Transverse colon (tissue), 4 donors: ENCODE measurements around the gene RANBP10. TPM values are rescaled to one million over a fixed set of nuclear protein-coding genes. Genes with fewer than 3 reads are reported as not detected.

Experiments
- DNase-seq: peaks from one replicate; pipeline ENCODE4 v3.0.0-alpha.2; 2019
- H3K27ac ChIP-seq, 4 donors: fragments of 200-600 bp; sonication (generic); 2 replicates each; pipeline ENCODE4 v1.5.1; 2016 to 2018; ENCODE audit warnings: inconsistent platforms in 4 of 4
- H3K27me3 ChIP-seq: fragments of 200-600 bp; sonication (generic); 2 replicates; pipeline ENCODE4 v1.5.1; 2017; ENCODE audit warnings: inconsistent platforms
- H3K36me3 ChIP-seq, 4 donors: fragments of 200-600 bp; sonication (generic); 2 replicates each; pipeline ENCODE4 v1.5.1; 2017 to 2019; ENCODE audit warnings: inconsistent platforms in 4 of 4
- H3K4me1 ChIP-seq, 4 donors: fragments of 200-600 bp; sonication (generic); 2 replicates each; pipeline ENCODE4 v1.5.1; 2017 to 2020; ENCODE audit warnings: inconsistent platforms in 4 of 4
- H3K4me3 ChIP-seq, 4 donors: fragments of 200-600 bp; sonication (generic); 1 replicate in 1 of 4; 2 replicates in 3 of 4; pipeline versions ENCODE4 v1.5.1 to v1.6.1; 2017 to 2019; ENCODE audit warnings: inconsistent platforms in 4 of 4
- H3K9me3 ChIP-seq, 2 donors: fragments of 200-600 bp; sonication (generic); 2 replicates each; pipeline ENCODE4 v1.5.1; 2017 to 2019; ENCODE audit warnings: inconsistent platforms in 2 of 2
- EP300 ChIP-seq: sonication (generic); formaldehyde crosslinking; IDR thresholded peaks from one replicate; pipeline ENCODE4 v1.6.1; 2017; ENCODE audit warnings: antibody characterized with exemption, low read depth
- POLR2A ChIP-seq: fragments of 450-650 bp; IDR thresholded peaks from one replicate; pipeline ENCODE4 v1.6.1; 2016; ENCODE audit warnings: antibody characterized with exemption, mild to moderate bottlenecking, moderate library complexity
- POLR2AphosphoS5 ChIP-seq, 3 donors: sonication (generic); formaldehyde crosslinking; IDR thresholded peaks; one replicate each; pipeline ENCODE4 v1.6.1; 2016; ENCODE audit warnings: antibody characterized with exemption in 3 of 3
- WGBS, 2 donors: methylation state at CpG; one replicate each; pipeline ENCODE4 v1.1.5; 2018; ENCODE audit warnings: low coverage in 1 of 2; 5-methylcytosine and 5-hydroxymethylcytosine counted together
- in situ Hi-C, 4 donors: fragments of 200-750 bp; cut with MboI; loops; one replicate each; pipeline versions ENCODE4 v1.15.0 to v1.15.1; 2017; ENCODE audit warnings: low sequenced_read_pairs in 3 of 4, low pct_ligation_motif_present in 1 of 4, low pct_unique_long_range_greater_than_20kb in 1 of 4
- intact Hi-C: fragments of 100-400 bp; cut with DNase I; formaldehyde crosslinking; loops from one replicate; pipeline ENCODE4 v1.15.1; 2023; ENCODE audit warnings: low total_unique reads
- total RNA-seq, 4 donors: library from RNA; depleted of rRNA; stranded (reverse); fragments of >200 nt; gene quantifications; one replicate each; pipeline ENCODE4 v1.1.0, GENCODE V29; 2016
- TF ChIP-seq, protein P1 (sequence below), 5 experiments: fragments of 200-600 bp in 3 of 5; fragments of 450-650 bp in 2 of 5; sonication (generic) in 3 of 5; IDR thresholded peaks; 1 replicate in 2 of 5; 2 replicates in 3 of 5; pipeline ENCODE4 v1.5.1; 2016 to 2017; ENCODE audit warnings: antibody characterized with exemption in 5 of 5, inconsistent platforms in 3 of 5, mild to moderate bottlenecking in 2 of 5, moderate library complexity in 1 of 5

RANBP10 gene
- total RNA-seq, 4 donors from 2014 or later = 15.1 to 32.9 (median 19.1) TPM

DNA sequence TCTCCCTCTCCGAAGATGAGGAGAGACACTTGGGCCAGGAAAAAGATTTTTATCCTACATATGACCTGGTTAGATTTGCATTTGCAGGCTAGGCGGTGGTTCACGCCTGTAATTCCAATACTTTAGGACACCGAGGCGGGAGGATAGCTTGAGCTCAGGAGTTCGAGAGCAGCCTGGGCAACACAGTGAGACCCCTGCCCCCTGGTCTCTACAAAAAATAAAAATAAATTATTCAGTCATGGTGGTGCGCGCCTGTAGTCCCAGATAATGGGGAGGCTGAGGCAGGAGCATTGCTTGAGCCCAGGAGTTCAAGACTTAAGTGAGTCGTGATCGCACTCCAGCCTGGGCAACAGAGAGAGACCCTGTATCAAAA is 27.9 kb upstream of the RANBP10 start:
- no peaks in the 10 kb centered on the region for H3K9me3 ChIP-seq
- peaks cover 0 to 10% (median 0%) of the 10 kb centered on the region in 4 donors for H3K36me3 ChIP-seq
- H3K4me1 ChIP-seq = peaks cover 0 to 18% (median 9%) of the 10 kb centered on the region in 4 donors
- DNase-seq = no peak
- intact Hi-C loops (no loop called here), in situ Hi-C loops (no loop called here)
- H3K27me3 ChIP-seq = no peaks in the 10 kb centered on the region
- peak overlapping the region in 3 of 4 donors; percentile 71 to 97 (median 78) for H3K4me3 ChIP-seq
- peak overlapping the region; percentile 71 to 86 (median 84) for H3K27ac ChIP-seq
- TF ChIP-seq POLR2A (no peak), EP300 (no peak), POLR2AphosphoS5 (IDR thresholded peaks at IDR 0.05) (no peak)
- TF ChIP-seq, protein P1, sequence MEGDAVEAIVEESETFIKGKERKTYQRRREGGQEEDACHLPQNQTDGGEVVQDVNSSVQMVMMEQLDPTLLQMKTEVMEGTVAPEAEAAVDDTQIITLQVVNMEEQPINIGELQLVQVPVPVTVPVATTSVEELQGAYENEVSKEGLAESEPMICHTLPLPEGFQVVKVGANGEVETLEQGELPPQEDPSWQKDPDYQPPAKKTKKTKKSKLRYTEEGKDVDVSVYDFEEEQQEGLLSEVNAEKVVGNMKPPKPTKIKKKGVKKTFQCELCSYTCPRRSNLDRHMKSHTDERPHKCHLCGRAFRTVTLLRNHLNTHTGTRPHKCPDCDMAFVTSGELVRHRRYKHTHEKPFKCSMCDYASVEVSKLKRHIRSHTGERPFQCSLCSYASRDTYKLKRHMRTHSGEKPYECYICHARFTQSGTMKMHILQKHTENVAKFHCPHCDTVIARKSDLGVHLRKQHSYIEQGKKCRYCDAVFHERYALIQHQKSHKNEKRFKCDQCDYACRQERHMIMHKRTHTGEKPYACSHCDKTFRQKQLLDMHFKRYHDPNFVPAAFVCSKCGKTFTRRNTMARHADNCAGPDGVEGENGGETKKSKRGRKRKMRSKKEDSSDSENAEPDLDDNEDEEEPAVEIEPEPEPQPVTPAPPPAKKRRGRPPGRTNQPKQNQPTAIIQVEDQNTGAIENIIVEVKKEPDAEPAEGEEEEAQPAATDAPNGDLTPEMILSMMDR (IDR thresholded peaks at IDR 0.05) = no peak
- WGBS, 2 donors = 61 to 82% methylated on average over 3 to 10 of the region's 10 CpGs

DNA sequence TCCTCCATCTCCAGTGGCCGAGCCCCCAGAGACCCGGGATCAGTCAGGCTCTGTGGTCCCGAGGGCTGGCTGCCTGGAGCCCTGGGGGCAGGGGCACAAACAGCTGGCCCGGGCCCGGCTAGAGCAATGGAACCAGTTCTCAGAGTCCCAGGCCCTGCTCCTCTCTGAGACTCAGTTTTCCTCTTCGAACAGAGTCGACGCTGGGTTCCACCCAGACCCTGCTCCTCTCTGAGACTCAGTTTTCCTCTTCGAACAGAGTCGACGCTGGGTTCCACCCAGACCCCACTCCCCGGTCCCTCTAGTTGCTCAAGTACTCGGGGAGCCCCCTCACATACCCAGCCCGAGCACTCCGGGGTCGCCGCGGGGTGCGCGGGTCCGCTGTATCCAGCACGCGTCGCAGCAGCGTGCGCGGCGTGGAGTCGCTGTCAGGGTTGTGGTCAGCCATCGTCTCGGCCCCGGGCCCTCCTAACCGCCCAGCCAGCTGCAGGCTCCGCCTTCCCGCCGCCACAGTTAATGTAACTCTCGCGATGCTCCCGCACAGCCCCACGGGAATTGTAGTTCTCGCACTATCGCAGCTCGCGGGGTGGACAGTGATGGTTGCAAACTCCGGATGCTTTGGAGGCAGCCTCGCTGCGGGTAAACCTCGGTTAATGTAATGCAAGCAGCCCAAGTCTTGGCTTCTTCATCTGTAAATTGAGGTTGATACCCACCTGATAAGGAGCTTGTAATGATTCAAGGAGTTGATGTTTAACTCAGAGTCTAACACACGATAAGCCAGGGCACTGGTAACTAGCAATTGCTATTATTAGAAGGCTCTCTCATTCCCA is 27.3 kb upstream of the RANBP10 start:
- intact Hi-C loops = no loop called here
- Histone ChIP-seq H3K4me1 (peaks cover 0 to 18% (median 9%) of the 10 kb centered on the region in 4 donors), H3K4me3 (peak overlapping the region; percentile 71 to 97 (median 84)), H3K27ac (peak overlapping the region; percentile 71 to 86 (median 84)), H3K36me3 (peaks cover 0 to 10% (median 0%) of the 10 kb centered on the region in 4 donors), H3K27me3 (no peaks in the 10 kb centered on the region), H3K9me3 (no peaks in the 10 kb centered on the region)
- WGBS, 2 donors = 0% methylated on average over 39 of the region's 49 CpGs; no CpG with 5 or more reads in 1 of the 2 donors
- TF ChIP-seq POLR2A = peak; percentile 70
- peak; percentile 74 to 85 (median 80) for TF ChIP-seq POLR2AphosphoS5 (IDR thresholded peaks at IDR 0.05)
- TF ChIP-seq, protein P1 (IDR thresholded peaks at IDR 0.05) = no peak
- in situ Hi-C loops = no loop called here
- DNase-seq = peak; percentile 96

DNA sequence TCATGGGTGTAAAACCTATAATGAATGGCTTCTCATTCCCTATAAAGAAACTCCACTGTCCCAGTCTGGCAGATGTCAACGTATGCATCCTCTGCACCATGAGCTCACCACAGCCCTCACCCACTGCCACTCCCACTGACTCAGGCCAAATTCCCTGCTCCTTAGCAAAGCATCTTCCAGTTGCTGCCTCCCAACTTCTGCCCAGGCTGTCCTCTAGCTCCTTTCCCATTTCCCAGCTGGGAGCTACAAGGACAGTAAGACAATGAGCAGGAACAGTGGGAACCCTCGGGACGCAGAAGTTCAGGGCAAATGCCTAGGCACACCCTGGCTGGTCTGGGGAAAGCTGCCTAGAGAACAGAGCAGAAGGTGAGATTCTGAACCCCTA is 26.7 kb upstream of the RANBP10 start:
- DNase-seq = no peak
- Histone ChIP-seq H3K27ac (peak overlapping the region; percentile 71 to 86 (median 84)), H3K4me3 (peak overlapping the region; percentile 71 to 97 (median 84)), H3K36me3 (peaks cover 0 to 10% (median 0%) of the 10 kb centered on the region in 4 donors), H3K27me3 (no peaks in the 10 kb centered on the region), H3K4me1 (peaks cover 0 to 18% (median 9%) of the 10 kb centered on the region in 4 donors), H3K9me3 (no peaks in the 10 kb centered on the region)
- intact Hi-C loops (no loop called here), in situ Hi-C loops (no loop called here)
- TF ChIP-seq POLR2A = no peak
- TF ChIP-seq, protein P1 (IDR thresholded peaks at IDR 0.05) = no peak
- no peak for TF ChIP-seq EP300
- TF ChIP-seq POLR2AphosphoS5 (IDR thresholded peaks at IDR 0.05) = no peak
- 0% methylated on average over 3 of the region's 3 CpGs; no CpG with 5 or more reads in 1 of the 2 donors for whole genome bisulfite sequencing, 2 donors

DNA sequence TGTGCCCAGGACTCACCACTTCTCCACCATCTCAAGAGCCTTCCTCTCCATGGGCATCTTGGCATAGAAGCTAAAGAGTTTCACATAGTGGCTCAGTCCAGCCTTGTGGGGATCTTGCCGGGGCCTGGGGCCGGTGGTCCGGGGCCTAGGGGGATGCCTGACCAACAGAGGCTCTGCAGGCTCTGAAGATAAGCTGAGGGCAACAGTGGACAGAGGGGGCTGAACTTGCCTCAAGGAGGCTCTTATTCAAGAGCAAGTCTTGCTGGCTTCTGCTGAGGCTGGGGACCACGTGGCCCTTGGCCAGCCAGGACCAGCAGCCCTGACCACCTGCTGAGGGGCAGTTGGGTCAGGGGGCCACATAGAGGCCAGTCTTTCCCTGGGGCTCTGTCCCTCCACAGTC is 22.3 kb upstream of the RANBP10 start:
- Histone ChIP-seq H3K36me3 (peaks cover 0 to 10% (median 0%) of the 10 kb centered on the region in 4 donors), H3K4me3 (no peak overlapping the region), H3K27ac (no peak overlapping the region), H3K4me1 (peaks cover 0 to 12% (median 9%) of the 10 kb centered on the region in 4 donors), H3K27me3 (no peaks in the 10 kb centered on the region), H3K9me3 (no peaks in the 10 kb centered on the region)
- DNase-seq = no peak
- TF ChIP-seq EP300 = no peak
- TF ChIP-seq, protein P1 (IDR thresholded peaks at IDR 0.05) = no peak
- no peak for TF ChIP-seq POLR2A
- no peak for TF ChIP-seq POLR2AphosphoS5 (IDR thresholded peaks at IDR 0.05)
- 93% methylated on average over 4 of the region's 4 CpGs; no CpG with 5 or more reads in 1 of the 2 donors for WGBS, 2 donors
- in situ Hi-C loops (no loop called here), intact Hi-C loops (no loop called here)
